Measurements from ENCODE around the gene BLID. TPM values are rescaled to one million over a fixed set of nuclear protein-coding genes. Genes with fewer than 3 reads are reported as not detected.

The BLID gene
- total RNA-seq, 4 donors from 2014 or later = 1.2 to 13.5 (median 5.4) TPM; not detected in 1

DNA sequence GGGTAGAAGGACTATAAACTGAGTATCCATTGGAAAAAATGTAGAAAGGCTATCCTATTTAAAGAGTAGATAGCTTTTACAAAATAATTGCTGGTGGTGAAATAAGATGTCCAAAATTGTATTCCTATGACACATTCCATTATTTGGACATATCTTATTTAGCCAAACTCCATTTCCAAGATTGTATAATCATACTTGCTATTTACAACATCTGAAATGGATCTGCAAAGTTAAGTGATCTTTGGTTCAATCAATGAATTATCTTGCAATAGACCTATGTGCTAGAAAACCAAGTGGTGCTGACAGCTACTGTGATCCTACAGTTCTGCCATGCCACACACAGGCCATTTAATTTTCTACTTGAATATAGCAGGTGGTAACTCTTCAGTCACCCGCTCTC lies 11.0 kb upstream of the BLID start:
- WGBS, 2 donors (ENCODE audit: low coverage in 1 of 2) = 100% methylated on average over 1 of the region's 1 CpG
- TF ChIP-seq POLR2AphosphoS5 (IDR thresholded peaks at IDR 0.05) (no peak), POLR2A (IDR thresholded peaks at IDR 0.05) (no peak), EP300 (IDR thresholded peaks at IDR 0.05) (no peak), CTCF (IDR thresholded peaks at IDR 0.05) (no peak)
- Histone ChIP-seq H3K27me3 (no peaks in the 10 kb centered on the region), H3K27ac (no peak overlapping the region), H3K36me3 (no peaks in the 10 kb centered on the region), H3K9me3 (no peaks in the 10 kb centered on the region), H3K4me3 (no peak overlapping the region), H3K4me1 (no peaks in the 10 kb centered on the region)
- ATAC-seq = no peak

- Histone ChIP-seq H3K36me3 (no peaks in the 10 kb centered on the region), H3K27me3 (no peaks in the 10 kb centered on the region), H3K27ac (no peak overlapping the region), H3K9me3 (no peaks in the 10 kb centered on the region), H3K4me3 (no peak overlapping the region), H3K4me1 (no peaks in the 10 kb centered on the region)
- TF ChIP-seq EP300 (IDR thresholded peaks at IDR 0.05) (no peak), POLR2AphosphoS5 (IDR thresholded peaks at IDR 0.05) (no peak), CTCF (IDR thresholded peaks at IDR 0.05) (no peak), POLR2A (IDR thresholded peaks at IDR 0.05) (no peak)
- 77 to 82% methylated on average over 3 to 4 of the region's 4 CpGs for WGBS, 2 donors (ENCODE audit: low coverage in 1 of 2)
- ATAC-seq = no peak
Observed at GRCh38 chr11:122126024-122126688, 10.1 kb upstream of the BLID start.

DNA sequence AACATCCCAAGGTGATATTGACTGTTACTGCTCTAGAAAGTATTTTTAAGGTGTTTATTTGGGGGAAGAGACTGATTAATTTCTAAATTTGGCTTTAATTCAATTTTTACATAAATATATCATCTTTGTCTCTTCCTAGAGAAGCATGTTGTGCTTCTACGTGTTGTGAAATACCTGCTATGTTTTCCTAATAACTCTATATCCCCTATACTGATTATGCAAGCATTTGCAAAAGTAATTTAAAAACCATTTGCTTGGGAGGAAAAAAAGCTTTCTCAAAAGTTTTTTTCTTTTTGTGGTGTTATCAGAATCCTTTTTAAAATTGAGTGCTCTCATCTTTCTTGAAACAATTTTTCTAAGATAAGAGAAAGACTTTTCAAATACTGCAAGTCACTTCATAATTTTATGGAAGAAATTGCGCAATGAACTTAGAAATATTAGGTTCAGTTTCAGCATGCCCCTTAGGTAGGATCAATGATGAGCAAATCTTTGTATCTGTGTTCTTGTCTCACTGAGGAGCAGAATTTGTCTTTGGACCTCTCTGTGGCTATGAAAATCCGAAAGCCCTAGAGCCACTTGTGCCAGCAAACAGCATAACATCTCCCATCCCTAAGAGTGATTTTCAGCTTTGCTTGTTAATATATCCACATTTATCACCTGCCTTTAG lies 7.4 kb upstream of the BLID start:
- 89 to 90% methylated on average over 3 of the region's 3 CpGs for WGBS, 2 donors (ENCODE audit: low coverage in 1 of 2)
- Histone ChIP-seq H3K9me3 (no peaks in the 10 kb centered on the region), H3K27ac (no peak overlapping the region), H3K4me3 (no peak overlapping the region), H3K27me3 (no peaks in the 10 kb centered on the region), H3K36me3 (no peaks in the 10 kb centered on the region), H3K4me1 (no peaks in the 10 kb centered on the region)
- no peak for TF ChIP-seq EP300 (IDR thresholded peaks at IDR 0.05)
- no peak for TF ChIP-seq POLR2A (IDR thresholded peaks at IDR 0.05)
- no peak for TF ChIP-seq POLR2AphosphoS5 (IDR thresholded peaks at IDR 0.05)
- no peak for TF ChIP-seq CTCF (IDR thresholded peaks at IDR 0.05)
- ATAC-seq = no peak

DNA sequence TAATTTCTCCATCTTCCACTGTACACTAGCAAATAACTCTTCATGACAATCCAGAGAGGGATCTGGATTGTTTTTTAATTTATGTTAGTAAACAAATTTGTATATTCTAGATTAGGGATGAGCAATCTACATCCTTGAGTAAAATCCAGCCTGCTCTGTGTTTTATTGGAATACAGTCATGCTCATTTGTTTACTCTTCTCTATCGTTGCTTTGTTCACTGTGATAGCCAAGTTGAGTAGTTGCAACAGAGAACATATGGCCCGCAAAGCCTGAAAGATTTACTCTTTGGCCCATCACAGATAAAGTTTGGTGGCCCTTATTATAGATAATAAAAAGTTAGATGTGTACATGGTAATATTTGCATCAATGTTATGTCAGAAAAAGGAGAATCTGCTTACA lies 6.2 kb upstream of the BLID start:
- ATAC-seq = no peak
- WGBS, 2 donors (ENCODE audit: low coverage in 1 of 2) = 46 to 53% methylated on average over 2 of the region's 2 CpGs
- no peak overlapping the region for H3K4me3 ChIP-seq
- H3K36me3 ChIP-seq = no peaks in the 10 kb centered on the region
- H3K4me1 ChIP-seq = no peaks in the 10 kb centered on the region
- no peak overlapping the region for H3K27ac ChIP-seq
- H3K9me3 ChIP-seq = no peaks in the 10 kb centered on the region
- H3K27me3 ChIP-seq = no peaks in the 10 kb centered on the region
- TF ChIP-seq POLR2A (IDR thresholded peaks at IDR 0.05) (no peak), CTCF (IDR thresholded peaks at IDR 0.05) (no peak), EP300 (IDR thresholded peaks at IDR 0.05) (no peak), POLR2AphosphoS5 (IDR thresholded peaks at IDR 0.05) (no peak)

DNA sequence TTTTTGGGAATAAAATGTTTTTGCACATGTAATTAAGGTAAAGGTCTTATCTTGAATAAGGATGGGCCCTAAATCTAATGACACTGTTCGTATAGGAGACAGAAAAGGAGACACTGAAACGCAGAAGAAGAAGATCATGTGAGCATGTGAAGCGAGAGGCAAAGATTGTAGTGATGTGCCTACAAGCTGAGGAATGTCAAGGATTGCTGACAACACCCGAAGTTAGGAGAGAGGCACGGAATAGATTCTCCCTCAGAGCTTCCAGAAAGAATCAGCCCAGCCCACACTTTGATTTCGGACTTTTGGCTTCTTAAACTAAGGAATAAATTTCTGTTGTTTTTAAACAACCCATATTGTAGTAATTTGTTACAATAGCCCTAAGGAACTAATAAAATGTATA lies 4.1 kb upstream of the BLID start:
- no peak for TF ChIP-seq POLR2AphosphoS5 (IDR thresholded peaks at IDR 0.05)
- no peak for TF ChIP-seq POLR2A (IDR thresholded peaks at IDR 0.05)
- TF ChIP-seq CTCF (IDR thresholded peaks at IDR 0.05) = no peak
- no peak for TF ChIP-seq EP300 (IDR thresholded peaks at IDR 0.05)
- Histone ChIP-seq H3K27me3 (no peaks in the 10 kb centered on the region), H3K36me3 (no peaks in the 10 kb centered on the region), H3K4me3 (no peak overlapping the region), H3K9me3 (no peaks in the 10 kb centered on the region), H3K4me1 (peaks cover 0 to 8% (median under 1%) of the 10 kb centered on the region in 3 donors), H3K27ac (no peak overlapping the region)
- no peak for ATAC-seq
- WGBS, 2 donors (ENCODE audit: low coverage in 1 of 2) = 73 to 83% methylated on average over 5 to 6 of the region's 6 CpGs
